AG09309 (cell line): Measurements from ENCODE around the gene COQ9.
"Not testable (repeated sequence)": the region's sequence is repeated elsewhere in the genome, so short reads cannot be mapped to it uniquely, and the experiment has no call there.

Source experiments
- DNase-seq: peaks from one replicate; pipeline ENCODE4 v3.0.0-alpha.2; 2010; ENCODE audit warnings: low read depth
- H3K4me3 ChIP-seq: 2 replicates; pipeline ENCODE4 v1.5.1; 2011; ENCODE audit warnings: mild to moderate bottlenecking, low read depth, low read length, moderate library complexity; ENCODE audit not compliant: control insufficient read depth
- CTCF ChIP-seq: IDR thresholded peaks from 2 replicates; pipeline ENCODE4 v1.5.1; 2011; ENCODE audit warnings: mild to moderate bottlenecking, low read depth, low read length, inconsistent platforms; ENCODE audit not compliant: insufficient read depth, control insufficient read depth; ENCODE audit errors: missing control alignments

COQ9 gene

GRCh38 chr16:57447186-57447962 lies at the start of gene COQ9, which contains the start of gene CIAPIN1:
Gene COQ9, plus strand, starts transcription at chr16:57447479. Its CDS starts 27 bp downstream, at chr16:57447506.
Gene CIAPIN1, minus strand, starts transcription at chr16:57447385. Its CDS starts 6,457 bp downstream, at chr16:57440928.
- peak within 1 kb of the TSS; percentile 92 for H3K4me3 ChIP-seq
- TF ChIP-seq CTCF = no peak
- DNase-seq = peak; percentile 52

GRCh38 chr16:57397493-57397892 lies 49.8 kb upstream of the COQ9 start:
- DNase-seq, H3K4me3 ChIP-seq: not testable (repeated sequence)

- H3K4me3 ChIP-seq = no peak overlapping the region
- TF ChIP-seq CTCF = no peak
- DNase-seq = no peak
Measured at GRCh38 chr16:57401943-57402640, 45.2 kb upstream of the COQ9 start.

- no peak for DNase-seq
- H3K4me3 ChIP-seq = no peak within 1 kb of the TSS
- no peak for TF ChIP-seq CTCF
Measured at GRCh38 chr16:57403965-57404817, 43.1 kb upstream of the COQ9 start, which contains the start of gene CCL17. Gene CCL17, plus strand, starts transcription at chr16:57404767. Its CDS starts 9,166 bp downstream, at chr16:57413933.

GRCh38 chr16:57405097-57405496 lies 42.2 kb upstream of the COQ9 start:
- no peak for TF ChIP-seq CTCF
- no peak for DNase-seq
- no peak overlapping the region for H3K4me3 ChIP-seq

GRCh38 chr16:57406881-57407280 lies 40.4 kb upstream of the COQ9 start:
- no peak for DNase-seq
- H3K4me3 ChIP-seq = no peak overlapping the region
- no peak for TF ChIP-seq CTCF
